ACC112 (cell line): ENCODE results near the gene IFT81.
A peak's percentile ranks its signal among the peaks of the same experiment; 100 is the strongest.
"Not testable (repeated sequence)": the region's sequence is repeated elsewhere in the genome, so short reads cannot be mapped to it uniquely, and the experiment has no call there.

Experiments used
- H2AFZ ChIP-seq: fragments of 200-600 bp; sonication (generic); one replicate; pipeline ENCODE4 v1.6.0; 2017; ENCODE audit warnings: antibody characterized with exemption, low read length; ENCODE audit not compliant: unreplicated experiment
- H3K27ac ChIP-seq: fragments of 200-600 bp; sonication (generic); 2 replicates; pipeline ENCODE4 v1.5.1; 2014; ENCODE audit warnings: low read depth, mild to moderate bottlenecking, antibody characterized with exemption, low read length, moderate library complexity
- H3K27me3 ChIP-seq: fragments of 200-600 bp; sonication (generic); 2 replicates; pipeline ENCODE4 v1.6.1; 2014; ENCODE audit warnings: mild to moderate bottlenecking, antibody characterized with exemption, low read length, moderate library complexity, mixed read lengths; ENCODE audit not compliant: insufficient read depth
- H3K36me3 ChIP-seq: fragments of 200-600 bp; sonication (generic); 2 replicates; pipeline ENCODE4 v1.6.1; 2016; ENCODE audit warnings: mild to moderate bottlenecking, antibody characterized with exemption, low read length, moderate library complexity, mixed read lengths; ENCODE audit not compliant: insufficient read depth
- H3K4me1 ChIP-seq: fragments of 200-600 bp; sonication (generic); one replicate; pipeline ENCODE4 v1.6.1; 2016; ENCODE audit warnings: low read length, mixed read lengths; ENCODE audit not compliant: insufficient read depth, unreplicated experiment, control insufficient read depth
- H3K4me3 ChIP-seq: fragments of 200-600 bp; sonication (generic); 2 replicates; pipeline ENCODE4 v1.5.1; 2014; ENCODE audit warnings: mild to moderate bottlenecking, low read depth, low read length
- H3K79me2 ChIP-seq: fragments of 200-600 bp; sonication (generic); one replicate; pipeline ENCODE4 v1.6.0; 2016; ENCODE audit warnings: low read length; ENCODE audit not compliant: control insufficient read depth, unreplicated experiment, insufficient read depth

The IFT81 gene

GRCh38 chr12:110109037-110109836, 14.9 kb upstream of the IFT81 start:
- H3K4me3 ChIP-seq = peak overlapping the region; percentile 60

GRCh38 chr12:110109837-110110535, 14.2 kb upstream of the IFT81 start:
- Histone ChIP-seq H3K27ac (peak overlapping the region; percentile 94), H2AFZ (no peak overlapping the region), H3K4me1 (peaks cover 27% of the 10 kb centered on the region)

More at GRCh38 chr12:110109037-110109836, 14.9 kb upstream of the IFT81 start:
- no peaks in the 10 kb centered on the region for H3K36me3 ChIP-seq
- H3K4me1 ChIP-seq = peaks cover 27% of the 10 kb centered on the region
- H2AFZ ChIP-seq = peak overlapping the region; percentile 68
- H3K27me3 ChIP-seq = no peaks in the 10 kb centered on the region
- peak overlapping the region; percentile 94 for H3K27ac ChIP-seq
- H3K79me2 ChIP-seq = no peaks in the 10 kb centered on the region

GRCh38 chr12:110111476-110112334, 12.5 kb upstream of the IFT81 start:
- Histone ChIP-seq H3K79me2 (no peaks in the 10 kb centered on the region), H3K27ac (no peak overlapping the region), H3K36me3 (no peaks in the 10 kb centered on the region), H3K4me3 (no peak overlapping the region), H2AFZ (no peak overlapping the region), H3K27me3 (no peaks in the 10 kb centered on the region), H3K4me1 (peaks cover 27% of the 10 kb centered on the region)

More at GRCh38 chr12:110109837-110110535, 14.2 kb upstream of the IFT81 start:
- Histone ChIP-seq H3K4me3 (peak overlapping the region; percentile 60; the same call in 1 of the 2 replicates), H3K79me2 (no peaks in the 10 kb centered on the region), H3K27me3 (no peaks in the 10 kb centered on the region), H3K36me3 (no peaks in the 10 kb centered on the region)

GRCh38 chr12:110112335-110112660, 11.9 kb upstream of the IFT81 start:
- H3K4me3 ChIP-seq = no peak overlapping the region
- peaks cover 22% of the 10 kb centered on the region for H3K4me1 ChIP-seq
- no peaks in the 10 kb centered on the region for H3K27me3 ChIP-seq
- no peak overlapping the region for H2AFZ ChIP-seq
- H3K27ac ChIP-seq = no peak overlapping the region
- H3K79me2 ChIP-seq = no peaks in the 10 kb centered on the region
- H3K36me3 ChIP-seq = no peaks in the 10 kb centered on the region

- no peaks in the 10 kb centered on the region for H3K36me3 ChIP-seq
- H3K79me2 ChIP-seq = no peaks in the 10 kb centered on the region
- H3K4me1 ChIP-seq = peaks cover 3% of the 10 kb centered on the region
- H3K4me3 ChIP-seq = no peak overlapping the region
- no peak overlapping the region for H2AFZ ChIP-seq
- no peak overlapping the region for H3K27ac ChIP-seq
- no peaks in the 10 kb centered on the region for H3K27me3 ChIP-seq
These were observed 9.6 kb upstream of the IFT81 start for GRCh38 chr12:110114528-110114937.

- Histone ChIP-seq H3K36me3 (no peaks in the 10 kb centered on the region), H3K27ac (no peak overlapping the region), H2AFZ (no peak overlapping the region), H3K4me3 (no peak overlapping the region), H3K4me1 (no peaks in the 10 kb centered on the region), H3K79me2 (no peaks in the 10 kb centered on the region), H3K27me3 (no peaks in the 10 kb centered on the region)
These were observed 8.5 kb upstream of the IFT81 start for GRCh38 chr12:110115675-110116074.

GRCh38 chr12:110116623-110117022, 7.5 kb upstream of the IFT81 start:
- Histone ChIP-seq H3K79me2 (no peaks in the 10 kb centered on the region), H3K36me3 (no peaks in the 10 kb centered on the region), H3K4me3 (no peak overlapping the region), H3K27ac (no peak overlapping the region), H2AFZ (no peak overlapping the region), H3K27me3 (no peaks in the 10 kb centered on the region), H3K4me1 (no peaks in the 10 kb centered on the region)

- not testable (repeated sequence) for H3K4me3 ChIP-seq, H3K27me3 ChIP-seq, H3K4me1 ChIP-seq, H3K27ac ChIP-seq, H3K79me2 ChIP-seq, H2AFZ ChIP-seq, H3K36me3 ChIP-seq
These were observed 6.9 kb upstream of the IFT81 start for GRCh38 chr12:110117210-110117609.

GRCh38 chr12:110117956-110118685, 6.0 kb upstream of the IFT81 start:
- H3K4me3 ChIP-seq = no peak overlapping the region
- H3K79me2 ChIP-seq = no peaks in the 10 kb centered on the region
- no peak overlapping the region for H3K27ac ChIP-seq
- no peaks in the 10 kb centered on the region for H3K4me1 ChIP-seq
- no peaks in the 10 kb centered on the region for H3K36me3 ChIP-seq
- H2AFZ ChIP-seq = peak overlapping the region; percentile 65
- no peaks in the 10 kb centered on the region for H3K27me3 ChIP-seq

- H3K27ac ChIP-seq = no peak overlapping the region
- no peak overlapping the region for H3K4me3 ChIP-seq
- no peaks in the 10 kb centered on the region for H3K27me3 ChIP-seq
- peaks cover 5% of the 10 kb centered on the region for H3K79me2 ChIP-seq
- no peak overlapping the region for H2AFZ ChIP-seq
- peaks cover 9% of the 10 kb centered on the region for H3K4me1 ChIP-seq
- no peaks in the 10 kb centered on the region for H3K36me3 ChIP-seq
These were observed 1.2 kb upstream of the IFT81 start for GRCh38 chr12:110122929-110123328.
